ENCODE results near the gene PLEKHJ1. TPM values are rescaled to one million over a fixed set of nuclear protein-coding genes. Genes with fewer than 3 reads are reported as not detected.

The PLEKHJ1 gene
- polyA plus RNA-seq, 1 of the 3 experiments (the other 2 are of a cell fraction), result 151 TPM

GRCh38 chr19:2252055-2252796, 16.1 kb upstream of the PLEKHJ1 start (continued):
- TF ChIP-seq CTCF (IDR thresholded peaks at IDR 0.05) (no peak), FOSL2 (IDR thresholded peaks at IDR 0.05; ENCODE audit: borderline replicate concordance, low read depth) (no peak), SMC3 (IDR thresholded peaks at IDR 0.05; ENCODE audit: low read depth, low read length) (no peak), USF2 (IDR thresholded peaks at IDR 0.05; ENCODE audit: borderline replicate concordance, low read depth, low read length) (no peak), RAD21 (IDR thresholded peaks at IDR 0.05; ENCODE audit: low read length) (no peak), FOXM1 (IDR thresholded peaks at IDR 0.05; ENCODE audit: low read depth) (no peak), TCF12 (IDR thresholded peaks at IDR 0.05) (no peak)

GRCh38 chr19:2251106-2252054, 15.3 kb upstream of the PLEKHJ1 start:
- Histone ChIP-seq H3K36me3 (replicated peaks in 1 of 2; ENCODE audit: control insufficient read depth in 1 of 2, insufficient read depth in 2 of 2, low read length in 1 of 2) (peaks cover under 1 to 38% of the 10 kb centered on the region in 2 experiments), H3K9me3 (no peaks in the 10 kb centered on the region), H3K27ac (ENCODE audit: low read depth in 2 of 2, low read length in 1 of 2) (no peak overlapping the region), H2AFZ (ENCODE audit: low read depth) (no peak overlapping the region), H3K4me3 (ENCODE audit: low read depth in 2 of 2, low read length in 1 of 2) (no peak overlapping the region), H3K4me2 (no peak overlapping the region), H3K27me3 (ENCODE audit: insufficient read depth) (no peaks in the 10 kb centered on the region), H4K20me1 (ENCODE audit: insufficient read depth) (peaks cover 6% of the 10 kb centered on the region; the same call in 1 of the 2 replicates), H3K4me1 (ENCODE audit: control insufficient read depth in 1 of 2, insufficient read depth in 2 of 2, low read depth in 1 of 2, low read length in 1 of 2) (peaks cover 6 to 24% of the 10 kb centered on the region in 2 experiments; a peak in 2 of 4 replicates), H3F3A (replicated peaks; ENCODE audit: insufficient read depth) (peaks cover 12% of the 10 kb centered on the region), H3K9me2 (no peaks in the 10 kb centered on the region), H3K79me2 (ENCODE audit: insufficient read depth) (no peaks in the 10 kb centered on the region), H3K9ac (no peak overlapping the region)
- ChIA-PET POLR2A (no interaction called here), CTCF (interaction anchor here (1.4 kb wide), 1 partner anchor 12 kb away, joined by 4 read pairs; no protein-coding TSS in a partner anchor)
- WGBS (ENCODE audit: low lambda C conversion rate), result 98% methylated on average over 84 of the region's 125 CpGs
- DNase-seq, result peak; percentile 29
- no peak for TF ChIP-seq SIN3A (IDR thresholded peaks at IDR 0.05; ENCODE audit: borderline replicate concordance, low read depth, low read length)
- no peak for TF ChIP-seq MAX (IDR thresholded peaks at IDR 0.05; ENCODE audit: low read depth)
- TF ChIP-seq CHD2 (IDR thresholded peaks at IDR 0.05; ENCODE audit: low read length, partially characterized antibody), result no peak
- TF ChIP-seq FOXM1 (IDR thresholded peaks at IDR 0.05; ENCODE audit: low read depth), result no peak
- no peak for TF ChIP-seq RCOR1 (IDR thresholded peaks at IDR 0.05; ENCODE audit: low read length)
- no peak for TF ChIP-seq NRF1 (IDR thresholded peaks at IDR 0.05; ENCODE audit: low read depth, low read length)
- no peak for TF ChIP-seq TCF12 (IDR thresholded peaks at IDR 0.05)
- no peak for TF ChIP-seq JUND (IDR thresholded peaks at IDR 0.05)
- no peak for TF ChIP-seq RXRA (IDR thresholded peaks at IDR 0.05; ENCODE audit: borderline replicate concordance, low read depth)
- no peak for TF ChIP-seq RAD21 (IDR thresholded peaks at IDR 0.05; ENCODE audit: low read length)
- TF ChIP-seq FOSL2 (IDR thresholded peaks at IDR 0.05; ENCODE audit: borderline replicate concordance, low read depth), result no peak
- no peak for TF ChIP-seq MXI1 (IDR thresholded peaks at IDR 0.05; ENCODE audit: low read depth, low read length)
- TF ChIP-seq TEAD4 (IDR thresholded peaks at IDR 0.05; ENCODE audit: borderline replicate concordance, insufficient read depth), result no peak
- no peak for TF ChIP-seq ZBTB33 (IDR thresholded peaks at IDR 0.05; ENCODE audit: borderline replicate concordance, low read depth)
- TF ChIP-seq EP300 (IDR thresholded peaks at IDR 0.05; ENCODE audit: borderline replicate concordance in 1 of 2, low read depth in 1 of 2, low read length in 1 of 2), result no peak
- TF ChIP-seq GATA2 (CRISPR knock-in tag; IDR thresholded peaks at IDR 0.05), result no peak
- TF ChIP-seq YY1 (IDR thresholded peaks at IDR 0.05; ENCODE audit: low read depth), result no peak
- no peak for TF ChIP-seq SMC3 (IDR thresholded peaks at IDR 0.05; ENCODE audit: low read depth, low read length)
